GM18858 (cell line): ENCODE measurements around the gene HMGCS2.
"Not testable (repeated sequence)": the region's sequence is repeated elsewhere in the genome, so short reads cannot be mapped to it uniquely, and the experiment has no call there.

ENCODE experiments used
- ATAC-seq: cut with Tn5 transposase; IDR thresholded peaks from one replicate; pipeline ENCODE4 v1.9.1; 2021; ENCODE audit not compliant: unreplicated experiment

HMGCS2 gene

DNA sequence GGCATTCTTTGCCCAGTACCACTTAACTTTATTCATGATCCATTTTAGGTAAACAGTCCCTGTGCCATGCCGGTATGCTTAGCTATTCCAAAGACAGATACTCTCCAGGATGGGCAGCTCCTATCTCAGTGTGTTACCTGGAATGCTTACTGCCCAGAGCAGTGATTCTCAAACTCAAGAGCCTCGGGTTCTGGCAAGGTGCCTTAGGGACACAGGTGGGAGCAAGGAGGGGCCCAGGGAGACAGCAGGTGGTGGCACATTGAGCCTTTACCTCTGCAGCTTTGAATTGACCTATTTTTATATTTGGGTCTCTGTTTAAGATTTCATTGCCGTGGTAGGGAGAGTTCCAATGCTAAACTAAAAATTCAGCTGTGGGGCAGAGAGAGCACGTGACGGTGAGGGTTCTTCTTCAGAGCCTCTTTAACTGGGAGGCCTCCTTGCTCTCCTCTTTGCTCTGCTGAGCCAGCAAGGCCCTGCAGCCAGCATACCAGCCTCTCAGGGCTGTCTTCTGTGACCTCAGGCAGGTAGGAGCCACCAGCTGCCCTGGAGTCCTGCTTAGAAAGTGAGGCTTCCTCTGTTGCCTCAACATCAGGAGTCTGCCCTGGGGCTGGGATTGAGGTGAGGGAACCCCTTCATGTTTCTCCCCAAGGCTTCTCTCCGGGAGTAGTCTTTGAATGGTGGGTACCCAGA, 36.8 kb downstream of the HMGCS2 start:
- ATAC-seq, result no peak

GRCh38 chr1:119731060-119731459, 37.6 kb downstream of the HMGCS2 start:
- ATAC-seq, result no peak

- no peak for ATAC-seq
These were observed 39.7 kb downstream of the HMGCS2 start for GRCh38 chr1:119729044-119729443.

DNA sequence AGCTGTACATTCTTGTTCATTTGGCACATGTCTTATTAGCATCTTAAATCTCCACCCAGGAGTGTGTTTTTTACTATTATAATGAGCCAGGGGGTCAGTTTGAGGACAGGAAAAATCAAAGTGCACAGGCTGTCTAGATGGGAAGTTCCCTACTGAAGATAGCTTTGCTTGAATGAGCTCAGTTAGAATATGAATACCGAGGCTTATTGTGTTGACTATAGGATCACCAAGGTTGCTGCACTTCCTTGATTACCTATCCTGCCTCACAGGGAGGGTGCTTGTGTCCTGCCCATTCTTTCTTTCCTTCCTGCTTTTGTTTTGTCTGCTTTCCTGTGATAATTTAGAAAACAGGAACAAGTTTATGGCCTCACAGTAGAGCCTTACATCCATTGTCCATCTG, 40.7 kb downstream of the HMGCS2 start:
- ATAC-seq, result peak; percentile 77

- no peak for ATAC-seq
These were observed 43.1 kb downstream of the HMGCS2 start for GRCh38 chr1:119725626-119726025.

- ATAC-seq, result no peak
These were observed 44.0 kb downstream of the HMGCS2 start for GRCh38 chr1:119724611-119725218.

- ATAC-seq, result no peak
These were observed 46.8 kb downstream of the HMGCS2 start for GRCh38 chr1:119721896-119722295.

DNA sequence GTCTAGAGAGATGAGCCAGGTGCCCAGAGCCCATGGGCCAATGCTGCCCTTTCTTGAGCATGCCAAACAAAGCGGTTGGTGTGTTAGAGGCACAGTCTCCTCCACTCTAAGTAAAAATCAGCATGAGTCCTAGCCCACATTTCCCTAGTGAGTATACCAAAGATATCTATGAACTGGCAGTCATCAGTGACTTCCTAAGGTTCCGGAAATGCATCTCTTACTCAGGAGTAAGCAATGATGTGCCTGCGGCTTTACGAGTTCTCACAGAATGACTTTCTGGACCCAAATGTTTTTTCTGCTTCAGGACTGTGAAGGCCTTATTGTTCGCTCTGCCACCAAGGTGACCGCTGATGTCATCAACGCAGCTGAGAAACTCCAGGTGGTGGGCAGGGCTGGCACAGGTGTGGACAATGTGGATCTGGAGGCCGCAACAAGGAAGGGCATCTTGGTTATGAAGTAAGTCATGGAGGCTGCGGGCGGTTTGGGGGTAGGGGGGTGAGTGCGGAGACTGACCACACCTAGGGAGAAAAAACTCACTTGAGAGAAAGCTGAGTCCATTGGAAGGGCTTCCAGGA, 47.8 kb downstream of the HMGCS2 start:
- ATAC-seq, result no peak

- ATAC-seq, result no peak
These were observed 49.7 kb downstream of the HMGCS2 start for GRCh38 chr1:119718972-119719371.

DNA sequence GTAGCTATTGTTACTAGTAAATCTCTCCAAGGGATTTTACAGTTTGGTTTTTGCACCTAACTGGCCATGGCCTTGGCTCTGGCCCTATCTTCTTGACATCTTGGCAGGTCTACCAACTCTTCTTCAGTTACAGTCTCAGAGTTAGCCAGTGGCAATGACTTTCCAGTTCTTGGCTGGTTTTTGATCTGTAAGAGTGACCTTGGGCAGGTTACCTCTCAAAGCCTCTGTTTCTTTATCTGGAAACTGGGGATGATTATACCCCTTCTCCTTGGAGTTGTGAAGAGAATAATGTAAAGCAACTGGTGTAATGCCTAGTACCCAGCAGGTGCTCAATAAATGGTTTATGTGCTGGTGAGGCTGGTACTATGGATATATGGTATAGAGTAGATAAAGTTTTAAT, 50.3 kb downstream of the HMGCS2 start:
- no peak for ATAC-seq

DNA sequence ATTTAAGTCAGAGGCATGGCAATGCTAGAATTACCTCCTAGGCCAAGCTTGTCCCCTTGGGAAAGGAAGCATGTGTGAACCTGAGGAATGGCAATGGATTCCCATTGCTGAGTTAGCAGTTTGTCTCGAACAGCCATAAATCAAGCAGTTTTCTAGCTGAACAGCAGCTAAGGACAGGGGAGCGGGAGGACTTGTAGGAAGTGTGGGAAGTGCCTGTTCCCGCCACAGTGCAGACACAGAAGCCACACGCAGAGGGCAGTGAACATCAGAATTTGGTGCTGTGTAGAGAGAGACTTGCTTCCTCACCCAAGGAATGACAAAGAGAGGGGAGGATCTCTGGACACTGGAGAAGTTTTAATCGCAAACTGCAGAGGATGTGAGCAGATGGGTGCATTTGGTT, 53.2 kb downstream of the HMGCS2 start:
- ATAC-seq, result no peak

GRCh38 chr1:119714583-119714982, 54.1 kb downstream of the HMGCS2 start:
- ATAC-seq, result no peak

DNA sequence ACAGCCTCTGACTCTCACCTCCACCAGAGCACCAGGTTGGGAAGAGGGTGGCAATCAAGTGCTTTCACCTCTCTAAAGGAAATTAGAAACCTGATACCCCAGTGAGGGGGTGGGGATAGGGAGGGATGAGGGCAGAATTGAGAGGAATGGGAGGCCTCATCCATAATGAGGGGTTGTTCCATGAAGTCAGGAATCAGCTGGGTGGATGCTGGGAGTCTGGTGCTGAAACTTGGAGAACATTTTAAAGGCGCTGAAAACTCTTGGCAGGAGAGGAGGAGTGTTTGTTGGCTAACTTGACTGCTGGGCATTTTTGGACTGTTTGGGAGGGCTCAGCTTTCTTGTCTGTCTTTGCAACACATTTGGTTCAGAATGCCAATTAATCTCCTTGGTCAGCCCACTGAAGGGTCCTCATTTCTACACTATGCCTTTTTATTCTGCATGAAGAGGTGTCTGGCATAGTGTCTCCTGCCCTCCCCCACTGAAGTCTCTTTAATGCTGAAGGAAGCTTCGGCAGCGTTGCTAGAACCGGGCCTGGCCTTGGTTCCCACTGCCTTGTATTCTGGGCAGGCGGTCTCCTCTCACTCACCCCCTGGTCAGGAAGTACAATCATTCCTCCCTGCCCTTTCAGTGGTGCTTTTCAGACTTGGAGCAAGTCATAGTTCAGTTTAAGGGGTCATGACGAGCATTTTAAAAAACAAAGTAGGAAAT, 54.8 kb downstream of the HMGCS2 start:
- ATAC-seq, result no peak

GRCh38 chr1:119713039-119713748, 55.5 kb downstream of the HMGCS2 start:
- ATAC-seq, result no peak

- ATAC-seq, result no peak
These were observed 56.2 kb downstream of the HMGCS2 start for GRCh38 chr1:119712342-119713038.

GRCh38 chr1:119711804-119712341, 56.8 kb downstream of the HMGCS2 start, which contains the start of gene PHGDH:
Gene PHGDH (plus strand): TSS chr1:119711934. CDS start chr1:119712023, 89 bp downstream.
- ATAC-seq, result no peak

DNA sequence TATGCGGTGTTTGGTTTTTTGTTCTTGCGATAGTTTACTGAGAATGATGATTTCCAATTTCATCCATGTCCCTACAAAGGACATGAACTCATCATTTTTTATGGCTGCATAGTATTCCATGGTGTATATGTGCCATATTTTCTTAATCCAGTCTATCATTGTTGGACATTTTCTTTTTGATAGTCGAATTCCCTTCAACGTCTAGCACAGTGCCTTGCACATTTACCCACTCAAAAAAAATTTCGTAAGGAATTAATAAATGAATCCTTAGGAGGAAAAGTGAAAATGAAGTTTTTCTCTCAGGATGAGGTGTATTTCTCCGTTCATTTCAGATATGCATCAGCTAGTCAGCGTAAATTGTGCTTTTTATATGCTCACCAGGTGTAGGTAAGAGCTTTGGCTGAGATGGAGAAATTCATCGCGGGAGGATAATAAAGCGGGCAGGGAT, 57.3 kb downstream of the HMGCS2 start:
- not testable (repeated sequence) for ATAC-seq

DNA sequence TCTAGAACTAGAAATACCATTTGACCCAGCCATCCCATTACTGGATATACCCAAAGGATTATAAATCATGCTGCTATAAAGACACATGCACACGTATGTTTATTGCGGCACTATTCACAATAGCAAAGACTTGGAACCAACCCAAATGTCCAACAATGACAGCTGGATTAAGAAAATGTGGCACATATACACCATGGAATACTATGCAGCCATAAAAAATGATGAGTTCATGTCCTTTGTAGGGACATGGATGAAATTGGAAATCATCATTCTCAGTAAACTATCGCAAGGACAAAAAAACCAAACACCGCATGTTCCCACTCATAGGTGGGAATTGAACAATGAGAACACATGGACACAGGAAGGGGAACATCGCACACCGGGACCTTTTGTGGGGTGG, 62.1 kb downstream of the HMGCS2 start:
- ATAC-seq, result not testable (repeated sequence)

DNA sequence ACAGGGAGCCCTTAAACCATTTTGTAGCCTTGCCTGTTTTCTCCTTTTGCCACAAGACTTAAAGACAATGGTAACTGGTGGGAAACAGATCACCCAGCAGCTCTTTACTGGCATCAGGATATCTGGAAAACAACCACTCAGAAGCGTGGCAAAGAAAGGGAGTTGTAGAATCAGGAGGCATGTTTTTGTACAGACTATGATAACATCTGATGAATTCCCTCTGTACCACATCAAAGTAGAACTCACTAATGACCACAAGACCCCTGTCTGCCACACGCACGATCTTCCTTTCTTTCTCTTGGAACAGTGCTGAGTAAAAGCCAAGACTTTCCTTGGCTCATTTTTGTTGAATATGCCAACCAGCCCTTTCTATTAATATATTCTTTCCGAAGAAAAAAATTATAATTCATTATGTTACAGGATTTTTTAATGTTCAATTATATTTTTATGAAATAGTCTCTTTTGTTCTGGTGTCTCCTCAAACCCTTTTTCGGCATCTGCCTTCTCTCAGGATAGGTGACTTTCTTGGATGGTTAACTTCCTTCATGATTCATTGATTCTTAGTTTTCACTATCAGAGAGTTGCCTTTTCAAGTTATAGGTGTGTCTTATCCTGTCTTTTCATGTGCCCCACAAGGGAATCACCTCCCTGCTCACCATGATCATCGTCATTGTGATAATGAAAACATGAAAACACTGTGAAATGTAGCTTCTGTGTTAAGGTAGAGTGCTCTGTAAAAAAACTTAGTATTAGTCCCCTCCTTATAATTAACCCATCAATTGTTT, 64.8 kb downstream of the HMGCS2 start:
- no peak for ATAC-seq
